HL-60/S4 treated with phorbol 12-myristate 13-acetate at 8.2 ng/mL for 4 days and 3 days (cell line): Measurements from ENCODE around the gene ZNF420.

Source experiments
- in situ Hi-C: fragments of 300-500 bp; cut with MboI; formaldehyde crosslinking; loops from 2 replicates; pipeline ENCODE4 v1.15.0; 2022; ENCODE audit warnings: low sequenced_read_pairs

Gene ZNF420

GRCh38 chr19:37136111-37136510 lies 57.9 kb downstream of the ZNF420 start:
- in situ Hi-C loops = no loop called here

GRCh38 chr19:37148214-37148613 lies 70.0 kb downstream of the ZNF420 start:
- in situ Hi-C loops = no loop called here

- in situ Hi-C loops = no loop called here
These were observed 81.9 kb downstream of the ZNF420 start for GRCh38 chr19:37160153-37160552.

- in situ Hi-C loops = no loop called here
These were observed 87.4 kb downstream of the ZNF420 start for GRCh38 chr19:37165635-37166034.

GRCh38 chr19:37172368-37173366 lies 94.4 kb downstream of the ZNF420 start, which contains the start of gene ZNF585A:
ZNF585A (minus strand) TSS chr19:37172695; CDS start chr19:37169910, 2,785 bp downstream.
- in situ Hi-C loops = no loop called here
